SU-DHL-6 (cell line): ENCODE measurements around the gene ANGPTL5.

Source experiments
- H2AFZ ChIP-seq: fragments of 200-600 bp; sonication (generic); 2 replicates; pipeline ENCODE4 v1.6.1; 2014; ENCODE audit warnings: low read depth, mild to moderate bottlenecking, moderate library complexity, mixed read lengths, antibody characterized with exemption, low read length; ENCODE audit not compliant: severe bottlenecking
- H3F3A ChIP-seq: fragments of 200-600 bp; shearing (Covaris generic); 2 replicates; pipeline ENCODE4 v1.6.0; 2016; ENCODE audit warnings: antibody characterized with exemption, mild to moderate bottlenecking; ENCODE audit not compliant: insufficient read depth
- H3K27ac ChIP-seq: fragments of 200-600 bp; sonication (generic); 2 replicates; pipeline ENCODE4 v1.5.1; 2016; ENCODE audit warnings: low read depth, mild to moderate bottlenecking, low read length, moderate library complexity, mixed read lengths
- H3K27me3 ChIP-seq: fragments of 200-600 bp; sonication (generic), shearing (Covaris generic); 2 replicates; pipeline ENCODE4 v1.6.0; 2014; ENCODE audit warnings: mild to moderate bottlenecking, low read length
- H3K36me3 ChIP-seq: fragments of 200-600 bp; sonication (generic); 2 replicates; pipeline ENCODE4 v1.6.1; 2014; ENCODE audit warnings: mild to moderate bottlenecking, low read length, mixed read lengths
- H3K4me2 ChIP-seq: fragments of 300-600, 200-600 bp; shearing (Covaris generic), sonication (generic); 2 replicates; pipeline ENCODE4 v1.6.0; 2014; ENCODE audit warnings: low read length, low read depth, mild to moderate bottlenecking; ENCODE audit not compliant: poor library complexity, severe bottlenecking
- H3K4me3 ChIP-seq: fragments of 200-600 bp; sonication (generic); 2 replicates; pipeline ENCODE4 v1.5.1; 2014; ENCODE audit warnings: antibody characterized with exemption, low read length, mild to moderate bottlenecking, mixed read lengths; ENCODE audit not compliant: insufficient read depth, poor library complexity, severe bottlenecking
- H3K79me2 ChIP-seq: fragments of 200-600 bp; sonication (generic); 2 replicates; pipeline ENCODE4 v1.6.1; 2014; ENCODE audit warnings: mild to moderate bottlenecking, low read length, moderate library complexity; ENCODE audit not compliant: insufficient read depth
- H3K9ac ChIP-seq: fragments of 200-600 bp; sonication (generic); 2 replicates; pipeline ENCODE4 v1.7.0; 2014; ENCODE audit warnings: mild to moderate bottlenecking, low read length
- H3K9me2 ChIP-seq: fragments of 200-600 bp; sonication (generic); replicated peaks from 2 replicates; pipeline ENCODE4 v1.6.1; 2014; ENCODE audit warnings: low read length; ENCODE audit not compliant: insufficient read depth
- H3K9me3 ChIP-seq: fragments of 200-600 bp; sonication (generic); 2 replicates; pipeline ENCODE4 v1.6.1; 2014; ENCODE audit warnings: low read length, mixed read lengths; ENCODE audit not compliant: insufficient read depth
- H4K20me1 ChIP-seq: fragments of 200-600 bp; sonication (generic); 2 replicates; pipeline ENCODE4 v1.6.1; 2014; ENCODE audit warnings: low read depth, mild to moderate bottlenecking, antibody characterized with exemption, low read length, moderate library complexity, mixed read lengths
- EZH2phosphoT487 ChIP-seq: fragments of 200-600 bp; sonication (generic), shearing (Covaris generic); conservative IDR thresholded peaks from 2 replicates; pipeline ENCODE4 v1.6.1; 2018; ENCODE audit warnings: mild to moderate bottlenecking, antibody characterized with exemption, low read length, moderate library complexity, mixed read lengths
- TF ChIP-seq, protein P1 (sequence below): fragments of 200-600 bp; sonication (generic); IDR thresholded peaks from one replicate; pipeline ENCODE4 v1.5.1; 2017; ENCODE audit warnings: antibody characterized with exemption, mild to moderate bottlenecking, low read length, moderate library complexity; ENCODE audit not compliant: insufficient read depth, poor library complexity, severe bottlenecking

Gene ANGPTL5

DNA sequence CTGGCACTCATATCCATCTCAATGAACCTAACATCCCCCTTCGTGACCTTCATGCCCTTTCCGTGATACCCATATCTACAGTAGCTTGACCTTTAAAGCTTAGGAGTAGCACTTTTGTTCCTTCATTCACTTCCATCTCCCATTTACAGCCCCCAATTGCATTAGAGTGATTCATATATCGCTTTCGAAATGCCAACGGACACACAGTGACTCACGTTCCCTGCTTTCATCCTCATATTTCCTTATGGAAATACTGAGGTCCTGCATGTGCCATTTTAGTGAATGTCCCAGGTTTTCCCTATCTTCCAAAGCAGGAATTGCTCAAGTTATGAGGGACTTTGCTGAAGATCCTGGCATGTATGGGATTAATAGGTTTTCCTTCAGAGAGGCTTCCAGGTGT lies 45.8 kb downstream of the ANGPTL5 start:
- no peaks in the 10 kb centered on the region for H3F3A ChIP-seq
- H3K36me3 ChIP-seq = no peaks in the 10 kb centered on the region
- no peak overlapping the region for H3K9ac ChIP-seq
- no peaks in the 10 kb centered on the region for H4K20me1 ChIP-seq
- no peaks in the 10 kb centered on the region for H3K9me3 ChIP-seq
- no peak overlapping the region for H3K4me3 ChIP-seq
- TF ChIP-seq, protein P1, sequence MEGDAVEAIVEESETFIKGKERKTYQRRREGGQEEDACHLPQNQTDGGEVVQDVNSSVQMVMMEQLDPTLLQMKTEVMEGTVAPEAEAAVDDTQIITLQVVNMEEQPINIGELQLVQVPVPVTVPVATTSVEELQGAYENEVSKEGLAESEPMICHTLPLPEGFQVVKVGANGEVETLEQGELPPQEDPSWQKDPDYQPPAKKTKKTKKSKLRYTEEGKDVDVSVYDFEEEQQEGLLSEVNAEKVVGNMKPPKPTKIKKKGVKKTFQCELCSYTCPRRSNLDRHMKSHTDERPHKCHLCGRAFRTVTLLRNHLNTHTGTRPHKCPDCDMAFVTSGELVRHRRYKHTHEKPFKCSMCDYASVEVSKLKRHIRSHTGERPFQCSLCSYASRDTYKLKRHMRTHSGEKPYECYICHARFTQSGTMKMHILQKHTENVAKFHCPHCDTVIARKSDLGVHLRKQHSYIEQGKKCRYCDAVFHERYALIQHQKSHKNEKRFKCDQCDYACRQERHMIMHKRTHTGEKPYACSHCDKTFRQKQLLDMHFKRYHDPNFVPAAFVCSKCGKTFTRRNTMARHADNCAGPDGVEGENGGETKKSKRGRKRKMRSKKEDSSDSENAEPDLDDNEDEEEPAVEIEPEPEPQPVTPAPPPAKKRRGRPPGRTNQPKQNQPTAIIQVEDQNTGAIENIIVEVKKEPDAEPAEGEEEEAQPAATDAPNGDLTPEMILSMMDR = no peak
- no peak for TF ChIP-seq EZH2phosphoT487
- no peaks in the 10 kb centered on the region for H3K27me3 ChIP-seq
- H2AFZ ChIP-seq = no peak overlapping the region
- H3K79me2 ChIP-seq = no peaks in the 10 kb centered on the region
- no peaks in the 10 kb centered on the region for H3K9me2 ChIP-seq
- H3K27ac ChIP-seq = no peak overlapping the region
- H3K4me2 ChIP-seq = no peak overlapping the region

DNA sequence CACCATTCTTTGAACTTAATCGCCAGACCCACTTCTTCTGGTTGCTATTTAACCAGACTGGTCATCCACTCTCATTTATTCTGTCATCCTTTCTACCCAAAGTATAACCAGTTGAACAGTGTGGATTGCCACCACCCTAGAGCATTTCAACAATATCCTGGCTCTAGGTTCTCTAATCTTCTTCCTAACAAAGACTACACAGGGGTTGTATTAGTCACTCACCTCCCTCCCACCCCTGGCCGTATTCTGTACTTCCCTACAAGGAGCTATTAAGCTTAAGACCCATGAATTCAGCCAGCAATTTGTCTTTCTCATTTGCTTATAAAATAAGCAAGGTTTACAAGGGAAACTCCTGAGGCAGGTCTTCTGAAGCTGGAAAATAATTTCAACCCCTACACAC lies 48.4 kb downstream of the ANGPTL5 start:
- H3F3A ChIP-seq = no peaks in the 10 kb centered on the region
- no peaks in the 10 kb centered on the region for H4K20me1 ChIP-seq
- no peaks in the 10 kb centered on the region for H3K79me2 ChIP-seq
- no peaks in the 10 kb centered on the region for H3K9me2 ChIP-seq
- H3K9ac ChIP-seq = no peak overlapping the region
- no peaks in the 10 kb centered on the region for H3K36me3 ChIP-seq
- no peak overlapping the region for H2AFZ ChIP-seq
- H3K4me2 ChIP-seq = no peak overlapping the region
- TF ChIP-seq, protein P1 = no peak
- no peak for TF ChIP-seq EZH2phosphoT487
- H3K9me3 ChIP-seq = no peaks in the 10 kb centered on the region
- H3K27me3 ChIP-seq = no peaks in the 10 kb centered on the region
- H3K27ac ChIP-seq = no peak overlapping the region
- H3K4me3 ChIP-seq = no peak overlapping the region

DNA sequence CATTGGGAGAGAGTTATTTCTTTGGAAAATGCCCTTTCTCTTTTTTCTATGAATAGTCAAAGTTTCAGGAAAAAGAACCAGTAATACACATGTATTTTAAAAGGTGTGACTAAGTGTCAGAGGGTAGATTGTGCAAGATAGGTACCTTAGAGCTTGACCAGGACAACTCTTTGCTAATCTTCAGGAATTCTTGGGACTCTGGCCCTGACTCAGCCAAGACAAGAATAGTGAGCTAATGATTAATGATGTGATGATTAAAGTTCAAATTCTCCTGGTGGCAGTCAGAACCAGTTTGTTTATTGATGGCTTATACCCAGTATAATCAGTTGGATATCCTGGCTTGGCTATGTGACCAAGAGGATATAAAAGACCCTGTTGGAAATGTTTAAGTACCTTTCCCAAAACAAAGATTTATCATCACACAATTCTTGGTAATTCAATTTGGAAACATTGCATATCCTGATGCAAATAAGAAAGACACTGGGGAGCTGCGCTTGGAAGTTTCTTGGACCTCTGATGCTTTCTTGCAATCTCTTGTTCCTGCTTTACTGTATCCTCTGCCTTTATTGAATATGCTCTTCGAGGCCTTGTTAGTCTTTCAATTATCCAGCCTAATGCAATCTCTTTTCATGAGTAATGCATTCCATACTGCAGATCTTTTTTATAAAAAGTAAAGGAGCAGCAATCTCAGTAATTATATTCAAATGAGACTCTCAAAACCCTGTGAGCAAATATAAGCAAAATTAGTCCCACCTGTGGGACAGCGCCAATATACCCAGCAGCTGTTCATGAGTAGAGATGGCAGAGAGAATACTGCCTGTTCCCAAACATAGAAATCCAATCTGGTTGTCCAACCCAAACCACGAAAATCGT lies 49.5 kb downstream of the ANGPTL5 start:
- no peaks in the 10 kb centered on the region for H3K79me2 ChIP-seq
- TF ChIP-seq, protein P1 = no peak
- TF ChIP-seq EZH2phosphoT487 = no peak
- no peak overlapping the region for H3K9ac ChIP-seq
- H3K27ac ChIP-seq = no peak overlapping the region
- H2AFZ ChIP-seq = no peak overlapping the region
- H3K36me3 ChIP-seq = no peaks in the 10 kb centered on the region
- H3K27me3 ChIP-seq = no peaks in the 10 kb centered on the region
- H4K20me1 ChIP-seq = no peaks in the 10 kb centered on the region
- H3K9me2 ChIP-seq = no peaks in the 10 kb centered on the region
- H3K9me3 ChIP-seq = no peaks in the 10 kb centered on the region
- no peak overlapping the region for H3K4me3 ChIP-seq
- no peaks in the 10 kb centered on the region for H3F3A ChIP-seq
- H3K4me2 ChIP-seq = no peak overlapping the region
